HEK293T (cell line): ENCODE measurements around the gene TMC6.
"Not testable (repeated sequence)": the region's sequence is repeated elsewhere in the genome, so short reads cannot be mapped to it uniquely, and the experiment has no call there.

ENCODE experiments used
- CTCF ChIA-PET: fragments of 350-600 bp; formaldehyde crosslinking; extraction: SDS; loops from one replicate; lab custom pipeline; 2021; ENCODE audit warnings: antibody characterized with exemption, inconsistent platforms; lab: Yijun Ruan, JAX
- POLR2A ChIA-PET: fragments of 350-600 bp; formaldehyde crosslinking; extraction: SDS; loops from one replicate; lab custom pipeline; 2020; ENCODE audit warnings: antibody characterized with exemption, inconsistent platforms; lab: Yijun Ruan, JAX
- DNase-seq: peaks from one replicate; pipeline ENCODE4 v3.0.0; 2012; ENCODE audit warnings: mixed read lengths; ENCODE audit errors: extremely low spot score
- ARNT ChIP-seq: fragments of 450-650 bp; IDR thresholded peaks from 2 replicates; pipeline ENCODE4 v1.6.1; 2017; ENCODE audit warnings: mild to moderate bottlenecking
- BHLHE40 ChIP-seq: fragments of 450-650 bp; IDR thresholded peaks from 2 replicates; pipeline ENCODE4 v1.6.1; 2016; ENCODE audit warnings: mild to moderate bottlenecking, moderate library complexity, borderline replicate concordance
- CTBP1 ChIP-seq: fragments of 450-650 bp; IDR thresholded peaks from 2 replicates; pipeline ENCODE4 v1.6.1; 2016; ENCODE audit warnings: borderline replicate concordance
- ELF4 ChIP-seq: fragments of 450-650 bp; IDR thresholded peaks from 2 replicates; pipeline ENCODE4 v1.6.1; 2017; ENCODE audit warnings: antibody characterized with exemption
- FOXA1 ChIP-seq: fragments of 450-650 bp; IDR thresholded peaks from 2 replicates; pipeline ENCODE4 v1.6.1; 2016; ENCODE audit warnings: mild to moderate bottlenecking
- FOXK2 ChIP-seq: fragments of 450-650 bp; IDR thresholded peaks from 2 replicates; pipeline ENCODE4 v1.6.1; 2016; ENCODE audit warnings: mild to moderate bottlenecking
- FOXM1 ChIP-seq: fragments of 450-650 bp; IDR thresholded peaks from 2 replicates; pipeline ENCODE4 v1.6.1; 2017; ENCODE audit warnings: mild to moderate bottlenecking, borderline replicate concordance
- HDGF ChIP-seq: fragments of 450-650 bp; IDR thresholded peaks from 2 replicates; pipeline ENCODE4 v1.6.1; 2017; ENCODE audit warnings: antibody characterized with exemption, borderline replicate concordance
- L3MBTL2 ChIP-seq: fragments of 450-650 bp; conservative IDR thresholded peaks from 2 replicates; pipeline ENCODE4 v1.6.1; 2016; ENCODE audit warnings: mild to moderate bottlenecking
- LEF1 ChIP-seq: fragments of 450-650 bp; IDR thresholded peaks from 2 replicates; pipeline ENCODE4 v1.6.1; 2017; ENCODE audit warnings: mild to moderate bottlenecking, borderline replicate concordance
- NFRKB ChIP-seq: fragments of 450-650 bp; IDR thresholded peaks from 2 replicates; pipeline ENCODE4 v1.6.1; 2016; ENCODE audit warnings: mild to moderate bottlenecking, moderate library complexity
- PKNOX1 ChIP-seq: fragments of 450-650 bp; IDR thresholded peaks from 2 replicates; pipeline ENCODE4 v1.6.1; 2016
- SP1 ChIP-seq: fragments of 450-650 bp; IDR thresholded peaks from 2 replicates; pipeline ENCODE4 v1.6.1; 2017
- SUZ12 ChIP-seq: fragments of 450-650 bp; IDR thresholded peaks from 2 replicates; pipeline ENCODE4 v1.6.1; 2016; ENCODE audit warnings: mild to moderate bottlenecking
- TARDBP ChIP-seq: fragments of 450-650 bp; IDR thresholded peaks from 2 replicates; pipeline ENCODE4 v1.6.1; 2016
- ZNF384 ChIP-seq: fragments of 450-650 bp; IDR thresholded peaks from 2 replicates; pipeline ENCODE4 v1.6.1; 2016

Gene TMC6

GRCh38 chr17:78079253-78079652 lies 49.3 kb downstream of the TMC6 start:
- TF ChIP-seq HDGF, result no peak
- no peak for TF ChIP-seq FOXA1
- TF ChIP-seq LEF1, result no peak
- no peak for TF ChIP-seq NFRKB
- no peak for TF ChIP-seq ELF4
- no peak for TF ChIP-seq TARDBP
- no peak for TF ChIP-seq FOXK2
- no peak for TF ChIP-seq CTBP1
- no peak for TF ChIP-seq L3MBTL2
- TF ChIP-seq BHLHE40, result no peak
- ChIA-PET CTCF (no interaction called here), POLR2A (no interaction called here)
- no peak for DNase-seq

GRCh38 chr17:78075545-78075944 lies 53.0 kb downstream of the TMC6 start:
- no peak for DNase-seq
- POLR2A ChIA-PET, result no interaction called here

GRCh38 chr17:78075011-78075410 lies 53.5 kb downstream of the TMC6 start:
- DNase-seq, result no peak
- ChIA-PET POLR2A (no interaction called here), CTCF (no interaction called here)
- TF ChIP-seq FOXK2 (no peak), FOXM1 (no peak), L3MBTL2 (no peak), ARNT (no peak), BHLHE40 (no peak), HDGF (no peak), LEF1 (no peak), ZNF384 (no peak), SP1 (no peak), CTBP1 (no peak), SUZ12 (no peak), ELF4 (no peak), NFRKB (no peak), TARDBP (no peak), FOXA1 (no peak), PKNOX1 (no peak)

More at GRCh38 chr17:78075545-78075944, 53.0 kb downstream of the TMC6 start:
- TF ChIP-seq SUZ12 (no peak), ELF4 (no peak), ZNF384 (no peak), HDGF (no peak), SP1 (no peak), BHLHE40 (no peak), FOXM1 (no peak), L3MBTL2 (no peak), FOXK2 (no peak), LEF1 (no peak), TARDBP (no peak), ARNT (no peak), PKNOX1 (no peak), FOXA1 (no peak), CTBP1 (no peak), NFRKB (no peak)
- CTCF ChIA-PET, result no interaction called here

GRCh38 chr17:78072961-78073360 lies 55.6 kb downstream of the TMC6 start:
- no peak for DNase-seq
- ChIA-PET CTCF (interaction anchor here (0.5 to 1.4 kb wide), 2 partner anchors 12 to 16 kb away, joined by 3 to 6 read pairs; no protein-coding TSS in a partner anchor), POLR2A (no interaction called here)
- no peak for TF ChIP-seq PKNOX1
- no peak for TF ChIP-seq FOXM1
- no peak for TF ChIP-seq FOXA1
- TF ChIP-seq LEF1, result no peak
- no peak for TF ChIP-seq TARDBP
- TF ChIP-seq CTBP1, result no peak
- TF ChIP-seq SP1, result no peak
- TF ChIP-seq BHLHE40, result no peak
- no peak for TF ChIP-seq ZNF384
- TF ChIP-seq NFRKB, result no peak
- TF ChIP-seq ARNT, result no peak
- TF ChIP-seq SUZ12, result no peak
- no peak for TF ChIP-seq ELF4
- TF ChIP-seq L3MBTL2, result no peak
- TF ChIP-seq HDGF, result no peak
- no peak for TF ChIP-seq FOXK2

GRCh38 chr17:78069695-78070094 lies 58.9 kb downstream of the TMC6 start:
- no peak for TF ChIP-seq PKNOX1
- no peak for TF ChIP-seq L3MBTL2
- no peak for TF ChIP-seq NFRKB
- no peak for TF ChIP-seq ARNT
- TF ChIP-seq BHLHE40, result no peak
- no peak for TF ChIP-seq FOXM1
- TF ChIP-seq ZNF384, result no peak
- TF ChIP-seq SP1, result no peak
- TF ChIP-seq LEF1, result no peak
- TF ChIP-seq SUZ12, result no peak
- TF ChIP-seq ELF4, result no peak
- TF ChIP-seq CTBP1, result no peak
- TF ChIP-seq FOXK2, result no peak
- no peak for TF ChIP-seq HDGF
- TF ChIP-seq FOXA1, result no peak
- no peak for TF ChIP-seq TARDBP
- CTCF ChIA-PET, result interaction anchor here (0.6 to 0.7 kb wide), 2 partner anchors 15 to 98 kb away, joined by 3 to 4 read pairs; no protein-coding TSS in a partner anchor
- POLR2A ChIA-PET, result no interaction called here

GRCh38 chr17:78066976-78067375 lies 61.6 kb downstream of the TMC6 start:
- CTCF ChIA-PET, result interaction anchor here (0.7 to 1.3 kb wide), 2 partner anchors 9 to 73 kb away, joined by 3 to 4 read pairs; no protein-coding TSS in a partner anchor
- POLR2A ChIA-PET, DNase-seq: not testable (repeated sequence)

More at GRCh38 chr17:78069695-78070094, 58.9 kb downstream of the TMC6 start:
- no peak for DNase-seq
